Upper lobe of left lung (tissue), 4 donors: ENCODE measurements around the gene COG1.

Experiments
- EP300 ChIP-seq, 4 donors: sonication (generic); formaldehyde crosslinking; IDR thresholded peaks; one replicate each; pipeline ENCODE4 v1.5.1; 2017; ENCODE audit warnings: antibody characterized with exemption in 4 of 4, control low read depth in 2 of 4
- POLR2A ChIP-seq, 4 donors: fragments of 450-650 bp; IDR thresholded peaks; one replicate each; pipeline ENCODE4 v1.5.1; 2016 to 2017; ENCODE audit warnings: antibody characterized with exemption in 4 of 4, mild to moderate bottlenecking in 2 of 4

DNA sequence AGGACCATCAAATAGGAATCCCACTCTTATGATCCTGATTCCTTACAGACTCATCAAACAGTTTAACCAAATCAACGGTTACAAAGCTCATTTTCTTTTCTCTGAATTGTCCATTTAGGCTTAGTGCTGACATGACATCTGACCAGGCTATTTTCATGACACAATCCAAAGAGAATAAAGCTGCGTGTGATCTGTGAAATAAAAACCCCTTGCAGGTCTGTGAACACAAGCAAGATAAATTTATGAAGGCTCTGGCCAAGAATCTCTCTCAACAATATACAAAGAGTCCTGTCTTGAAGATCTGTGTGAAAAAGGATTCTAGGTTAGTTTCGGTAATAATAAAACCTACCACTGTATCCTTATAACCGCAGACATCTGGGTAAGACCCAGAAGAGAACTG, 22.0 kb downstream of the COG1 start:
- TF ChIP-seq EP300 (IDR thresholded peaks at IDR 0.05) (no peak), POLR2A (IDR thresholded peaks at IDR 0.05) (no peak)
